DND-41 (cell line): ENCODE data around the gene GALNT5.

Source experiments
- EZH2 ChIP-seq: IDR thresholded peaks from 3 replicates; pipeline ENCODE4 v1.6.1; 2012; ENCODE audit warnings: borderline replicate concordance, low read depth, mild to moderate bottlenecking, moderate library complexity, low read length, inconsistent platforms; ENCODE audit not compliant: severe bottlenecking
- TF ChIP-seq, protein P1 (sequence below): IDR thresholded peaks from 2 replicates; pipeline ENCODE4 v1.5.1; 2012; ENCODE audit warnings: borderline replicate concordance, low read length, moderate library complexity, mild to moderate bottlenecking; ENCODE audit not compliant: poor library complexity, severe bottlenecking; ENCODE audit errors: extremely low read depth

DNA sequence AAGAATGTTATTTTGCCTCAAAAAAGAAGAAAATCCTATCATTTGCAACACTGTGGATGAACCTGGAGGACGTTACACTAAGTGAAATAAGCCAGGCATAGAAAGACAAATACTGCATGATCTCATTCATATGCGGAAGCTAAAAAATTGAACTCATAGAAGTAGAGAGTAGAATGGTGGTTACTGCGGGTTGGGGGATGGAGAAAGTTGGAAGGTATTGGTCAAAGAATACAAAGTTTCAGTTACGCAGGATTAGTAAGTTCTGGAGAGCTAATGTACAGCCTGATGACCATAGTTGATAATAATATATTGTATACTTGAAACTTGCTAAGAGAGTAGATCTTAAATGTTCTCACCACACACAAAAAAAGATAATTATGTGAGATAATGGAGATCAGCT is 5.0 kb upstream of the GALNT5 start:
- TF ChIP-seq, protein P1, sequence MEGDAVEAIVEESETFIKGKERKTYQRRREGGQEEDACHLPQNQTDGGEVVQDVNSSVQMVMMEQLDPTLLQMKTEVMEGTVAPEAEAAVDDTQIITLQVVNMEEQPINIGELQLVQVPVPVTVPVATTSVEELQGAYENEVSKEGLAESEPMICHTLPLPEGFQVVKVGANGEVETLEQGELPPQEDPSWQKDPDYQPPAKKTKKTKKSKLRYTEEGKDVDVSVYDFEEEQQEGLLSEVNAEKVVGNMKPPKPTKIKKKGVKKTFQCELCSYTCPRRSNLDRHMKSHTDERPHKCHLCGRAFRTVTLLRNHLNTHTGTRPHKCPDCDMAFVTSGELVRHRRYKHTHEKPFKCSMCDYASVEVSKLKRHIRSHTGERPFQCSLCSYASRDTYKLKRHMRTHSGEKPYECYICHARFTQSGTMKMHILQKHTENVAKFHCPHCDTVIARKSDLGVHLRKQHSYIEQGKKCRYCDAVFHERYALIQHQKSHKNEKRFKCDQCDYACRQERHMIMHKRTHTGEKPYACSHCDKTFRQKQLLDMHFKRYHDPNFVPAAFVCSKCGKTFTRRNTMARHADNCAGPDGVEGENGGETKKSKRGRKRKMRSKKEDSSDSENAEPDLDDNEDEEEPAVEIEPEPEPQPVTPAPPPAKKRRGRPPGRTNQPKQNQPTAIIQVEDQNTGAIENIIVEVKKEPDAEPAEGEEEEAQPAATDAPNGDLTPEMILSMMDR, result no peak
- TF ChIP-seq EZH2, result no peak
